IMR-90 (cell line): ENCODE results near the gene SDHA. TPM values are rescaled to one million over a fixed set of nuclear protein-coding genes. Genes with fewer than 3 reads are reported as not detected.

Source experiments
- ATAC-seq: fragments of 200-7000 bp; cut with Tn5 transposase; 2 replicates; pipeline ENCODE4 v1.9.1; 2020; ENCODE audit warnings: low read depth, mild to moderate bottlenecking, moderate library complexity
- BruUV-seq: library from RNA; stranded (reverse); fragments of 400-500 nt; replicated peaks from 2 replicates; lab custom pipeline; 2021; lab: Mats Ljungman, UMichigan
- CTCF ChIA-PET: fragments of 300-600 bp; formaldehyde crosslinking; extraction: SDS; loops from one replicate; lab custom pipeline; 2021; ENCODE audit warnings: antibody characterized with exemption; lab: Yijun Ruan, JAX
- POLR2A ChIA-PET: fragments of 300-600 bp; sonication (Branson Sonifier 250); formaldehyde crosslinking; loops from one replicate; lab custom pipeline; 2022; ENCODE audit warnings: antibody characterized with exemption; ENCODE audit not compliant: unreplicated experiment; lab: Charles Lee
- DNase-seq: peaks from one replicate; pipeline ENCODE4 v3.0.0; 2013
- H2AFZ ChIP-seq: replicated peaks from 2 replicates; pipeline ENCODE3; 2013; ENCODE audit warnings: low read length, mild to moderate bottlenecking; ENCODE audit not compliant: poor library complexity
- H2AK5ac ChIP-seq: 2 replicates; pipeline ENCODE4 v1.6.1; 2013; ENCODE audit warnings: low read depth, low read length, inconsistent platforms
- H2AK9ac ChIP-seq: replicated peaks from 2 replicates; pipeline ENCODE3; 2013; ENCODE audit warnings: mild to moderate bottlenecking, low read depth, low read length, moderate library complexity; ENCODE audit not compliant: poor library complexity
- H2BK120ac ChIP-seq: 2 replicates; pipeline ENCODE4 v1.6.1; 2013; ENCODE audit warnings: low read depth, low read length, inconsistent platforms
- H2BK15ac ChIP-seq: 3 replicates; pipeline ENCODE4 v1.6.1; 2013; ENCODE audit warnings: low read depth, low read length, inconsistent platforms
- H2BK20ac ChIP-seq: 2 replicates; pipeline ENCODE4 v1.6.1; 2013; ENCODE audit warnings: low read depth, mild to moderate bottlenecking, inconsistent platforms, low read length, moderate library complexity
- H2BK5ac ChIP-seq: 2 replicates; pipeline ENCODE4 v1.6.1; 2013; ENCODE audit warnings: mild to moderate bottlenecking, low read depth, low read length, inconsistent platforms; ENCODE audit not compliant: poor library complexity, severe bottlenecking
- H3K14ac ChIP-seq: replicated peaks from 2 replicates; pipeline ENCODE4 v1.6.1; 2013; ENCODE audit warnings: low read depth, low read length, inconsistent platforms
- H3K18ac ChIP-seq: 2 replicates; pipeline ENCODE4 v1.6.1; 2013; ENCODE audit warnings: low read depth, low read length, control low read depth
- H3K23ac ChIP-seq: 2 replicates; pipeline ENCODE4 v1.6.1; 2013; ENCODE audit warnings: low read depth, low read length, inconsistent platforms
- H3K27ac ChIP-seq: 2 replicates; pipeline ENCODE4 v1.5.1; 2013; ENCODE audit warnings: mild to moderate bottlenecking, control low read depth, low read length; ENCODE audit not compliant: insufficient read depth
- H3K27me3 ChIP-seq: 2 replicates; pipeline ENCODE4 v1.6.1; 2013; ENCODE audit warnings: low read length; ENCODE audit not compliant: control insufficient read depth, insufficient read depth
- H3K36me3 ChIP-seq: 2 replicates; pipeline ENCODE4 v1.6.1; 2013; ENCODE audit warnings: low read length, mixed read lengths; ENCODE audit not compliant: control insufficient read depth, insufficient read depth
- H3K4ac ChIP-seq: 2 replicates; pipeline ENCODE4 v1.6.1; 2013; ENCODE audit warnings: low read depth, low read length, inconsistent platforms
- H3K4me1 ChIP-seq: 2 replicates; pipeline ENCODE4 v1.6.1; 2013; ENCODE audit warnings: low read length, mixed read lengths; ENCODE audit not compliant: control insufficient read depth, insufficient read depth
- H3K4me2 ChIP-seq: 2 replicates; pipeline ENCODE4 v1.6.1; 2013; ENCODE audit warnings: low read depth, mild to moderate bottlenecking, control low read depth, low read length, moderate library complexity
- H3K4me3 ChIP-seq: 2 replicates; pipeline ENCODE4 v1.5.1; 2013; ENCODE audit warnings: low read depth, mild to moderate bottlenecking, control low read depth, low read length, moderate library complexity; ENCODE audit not compliant: insufficient read depth
- H3K56ac ChIP-seq: 2 replicates; pipeline ENCODE4 v1.6.1; 2013; ENCODE audit warnings: low read length, inconsistent platforms; ENCODE audit not compliant: insufficient read depth; ENCODE audit errors: extremely low read depth
- H3K79me1 ChIP-seq, 2 experiments: 2 replicates each; pipeline ENCODE4 v1.6.1; 2013; ENCODE audit warnings: low read length in 2 of 2, inconsistent platforms in 1 of 2, low read depth in 1 of 2
- H3K9ac ChIP-seq: 2 replicates; pipeline ENCODE4 v1.6.1; 2013; ENCODE audit warnings: low read depth, low read length, control low read depth
- H3K9me1 ChIP-seq: 2 replicates; pipeline ENCODE4 v1.6.1; 2013; ENCODE audit warnings: low read length, inconsistent platforms; ENCODE audit not compliant: insufficient read depth
- H3K9me3 ChIP-seq: 2 replicates; pipeline ENCODE4 v1.6.1; 2013; ENCODE audit warnings: low read length; ENCODE audit not compliant: control insufficient read depth, insufficient read depth
- H4K20me1 ChIP-seq: 2 replicates; pipeline ENCODE4 v1.6.1; 2013; ENCODE audit warnings: low read length, inconsistent platforms; ENCODE audit not compliant: insufficient read depth
- H4K5ac ChIP-seq: 2 replicates; pipeline ENCODE4 v1.6.1; 2013; ENCODE audit warnings: mild to moderate bottlenecking, low read depth, low read length, control low read depth
- H4K8ac ChIP-seq, 2 experiments: 2 replicates each; pipeline ENCODE4 v1.6.1; 2013; ENCODE audit warnings: low read depth in 2 of 2, low read length in 2 of 2, control low read depth in 1 of 2, inconsistent platforms in 1 of 2
- H4K91ac ChIP-seq: 2 replicates; pipeline ENCODE4 v1.6.1; 2013; ENCODE audit warnings: low read depth, low read length, inconsistent platforms; ENCODE audit not compliant: insufficient read depth
- MAFK ChIP-seq: IDR thresholded peaks from 2 replicates; pipeline ENCODE4 v1.6.1; 2012; ENCODE audit warnings: low read depth, low read length, improper control_type of control experiment
- MAZ ChIP-seq: IDR thresholded peaks from 2 replicates; pipeline ENCODE4 v1.6.1; 2012; ENCODE audit warnings: low read depth, mild to moderate bottlenecking, low read length, improper control_type of control experiment, moderate library complexity, borderline replicate concordance
- NFE2L2 ChIP-seq: fragments of 150-350 bp; IDR thresholded peaks from 2 replicates; pipeline ENCODE4 v1.6.1; 2016; ENCODE audit warnings: low read depth, mild to moderate bottlenecking, low read length
- WGBS, 2 experiments: methylation state at CpG; one replicate each; pipeline versions ENCODE4 v1.1.5 to v1.1.7; 2013; ENCODE audit warnings: missing lambda C conversion rate in 2 of 2; ENCODE audit not compliant: insufficient read length in 1 of 2; ENCODE audit errors: extremely low coverage in 2 of 2; 5-methylcytosine and 5-hydroxymethylcytosine counted together
- dilution Hi-C: fragments of 300-500 bp; cut with HindIII; formaldehyde crosslinking; loops from one replicate; pipeline ENCODE4 v1.14.3; 2018; ENCODE audit warnings: low sequenced_read_pairs; ENCODE audit not compliant: unreplicated experiment
- in situ Hi-C: fragments of 300-500 bp; cut with MboI; formaldehyde crosslinking; loops from 3 replicates; pipeline ENCODE4 v1.14.3; 2019; ENCODE audit warnings: low sequenced_read_pairs, inconsistent platforms, mixed read lengths
- intact Hi-C: fragments of 100-400 bp; cut with micrococcal nuclease; formaldehyde crosslinking; loops from 2 replicates; pipeline ENCODE4 v1.10.0; 2022
- polyA plus RNA-seq, 3 experiments: library from polyadenylated mRNA; depleted of rRNA; stranded (reverse); fragments of >200 nt; gene quantifications; 2 replicates each; pipeline ENCODE4 v1.2.3, GENCODE V29; 2012; ENCODE audit warnings: low replicate concordance in 1 of 3
- total RNA-seq: library from RNA; depleted of rRNA; stranded (reverse); fragments of >200 nt; gene quantifications from 2 replicates; pipeline ENCODE4 v1.2.3, GENCODE V29; 2012

The SDHA gene
- total and polyA plus RNA-seq, 2 of the 4 experiments (the other 2 are of a cell fraction) = 105 to 121 TPM

DNA sequence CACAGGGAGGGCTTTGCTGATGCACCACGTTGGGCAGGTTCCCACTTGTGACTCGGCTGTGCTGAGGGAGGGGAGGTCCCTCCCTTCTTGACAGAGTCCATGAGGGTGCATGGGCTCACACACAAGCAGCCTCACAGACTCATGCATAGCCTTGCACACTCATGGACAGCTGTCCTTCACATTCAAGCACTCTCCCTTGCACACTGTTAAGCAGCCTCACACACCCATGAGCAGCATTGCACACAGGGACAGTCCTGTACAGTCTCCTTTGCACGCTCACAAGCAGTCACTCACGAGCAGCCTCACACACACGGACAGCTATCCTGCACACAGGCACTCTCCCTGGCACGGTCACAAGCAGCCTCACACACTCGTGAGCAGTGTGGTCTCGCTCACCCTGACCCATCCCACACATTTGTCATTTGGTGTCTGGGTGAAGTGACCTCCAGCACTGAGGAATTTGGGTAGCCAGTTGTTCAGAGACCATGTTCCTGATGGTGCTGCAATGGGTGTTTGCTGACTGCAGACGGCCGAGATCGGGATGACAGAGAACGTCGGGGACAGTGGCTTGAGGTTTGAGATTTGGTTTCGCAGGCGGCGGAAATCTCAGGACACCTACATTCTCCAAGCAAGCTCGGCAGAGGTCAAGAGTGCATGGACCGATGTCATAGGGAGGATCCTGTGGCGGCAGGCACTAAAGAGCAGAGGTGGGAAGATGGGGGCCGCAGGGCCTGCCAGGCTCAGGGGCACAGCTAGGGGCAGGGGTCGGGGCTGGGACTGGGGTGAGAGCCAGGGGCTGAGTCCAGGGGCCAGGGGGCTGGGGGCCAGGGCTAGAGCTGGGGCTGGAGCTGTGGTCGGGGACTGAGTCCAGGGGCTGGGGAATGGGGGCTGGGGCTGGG, 44.5 kb upstream of the SDHA start:
- H3K4me1 ChIP-seq = peaks cover 10% of the 10 kb centered on the region
- H4K5ac ChIP-seq = no peak overlapping the region
- peak overlapping the region; percentile 43; the same call in 1 of the 2 replicates for H2AK5ac ChIP-seq
- no peak overlapping the region for H3K23ac ChIP-seq
- H2BK120ac ChIP-seq = no peak overlapping the region
- WGBS, 2 experiments = 40% methylated on average over 1 of the region's 22 CpGs; no CpG with 5 or more reads in 1 of the 2 experiments
- 0 out of 2 replicates have a peak overlapping the region, but pooled peaks have one; percentile 1 for H3K14ac ChIP-seq
- no peaks in the 10 kb centered on the region; a peak in 1 of 4 replicates for H3K79me1 ChIP-seq
- H2AK9ac ChIP-seq = no peak overlapping the region
- no peak overlapping the region for H3K56ac ChIP-seq
- in situ Hi-C loops = no loop called here
- H3K36me3 ChIP-seq = no peaks in the 10 kb centered on the region
- no peak overlapping the region for H3K4me3 ChIP-seq
- H4K20me1 ChIP-seq = no peaks in the 10 kb centered on the region
- no peaks in the 10 kb centered on the region for H3K9me3 ChIP-seq
- H3K9ac ChIP-seq = no peak overlapping the region
- TF ChIP-seq MAZ (no peak), MAFK (no peak), NFE2L2 (no peak)
- no peak for ATAC-seq
- peaks cover 12% of the 10 kb centered on the region for H3K27me3 ChIP-seq
- no peak overlapping the region for H2BK5ac ChIP-seq
- BruUV-seq = no TSS peak
- no peak overlapping the region for H4K91ac ChIP-seq
- no peak overlapping the region for H3K4me2 ChIP-seq
- no peak overlapping the region for H3K4ac ChIP-seq
- no peak overlapping the region for H3K27ac ChIP-seq
- peak; percentile 24 for DNase-seq
- intact Hi-C loops = no loop called here
- dilution Hi-C loops = no loop called here
- H3K18ac ChIP-seq = no peak overlapping the region
- H2BK20ac ChIP-seq = no peak overlapping the region
- ChIA-PET POLR2A (no interaction called here), CTCF (interaction anchor here (2.2 kb wide), 1 partner anchor 15 kb away, joined by 7 read pairs; no protein-coding TSS in a partner anchor)
- peaks cover 12% of the 10 kb centered on the region; the same call in 1 of the 2 replicates for H3K9me1 ChIP-seq
- no peak overlapping the region for H2BK15ac ChIP-seq
- no peak overlapping the region for H4K8ac ChIP-seq
- H2AFZ ChIP-seq = peak overlapping the region; percentile 1
